Gastroesophageal sphincter (tissue), 4 donors: ENCODE data around the gene PIP4K2A. TPM values are rescaled to one million over a fixed set of nuclear protein-coding genes. Genes with fewer than 3 reads are reported as not detected.

Experiments used
- ATAC-seq: fragments of 150-250 bp; one replicate; pipeline ENCODE4 v1.9.1; 2016; ENCODE audit warnings: mild to moderate bottlenecking, moderate library complexity
- H3K27ac ChIP-seq, 4 donors: fragments of 200-600 bp; sonication (generic) in 3 of 4; 1 replicate in 3 of 4; 2 replicates in 1 of 4; pipeline ENCODE4 v1.5.1; 2016 to 2019
- H3K27me3 ChIP-seq: fragments of 200-600 bp; sonication (generic); one replicate; pipeline ENCODE4 v1.5.1; 2019
- H3K36me3 ChIP-seq, 2 donors: fragments of 200-600 bp; sonication (generic); one replicate each; pipeline ENCODE4 v1.5.1; 2019; ENCODE audit warnings: control low read depth in 1 of 2
- H3K4me1 ChIP-seq, 3 donors: fragments of 200-600 bp; sonication (generic); 1 replicate in 2 of 3; 2 replicates in 1 of 3; pipeline ENCODE4 v1.5.1; 2016 to 2019; ENCODE audit warnings: control low read depth in 2 of 3
- H3K4me3 ChIP-seq, 2 donors: fragments of 200-600 bp; sonication (generic); one replicate each; pipeline ENCODE4 v1.5.1; 2019; ENCODE audit warnings: mild to moderate bottlenecking in 1 of 2, moderate library complexity in 1 of 2
- H3K9me3 ChIP-seq, 3 donors: fragments of 200-600 bp; sonication (generic); one replicate each; pipeline ENCODE4 v1.5.1; 2017 to 2019; ENCODE audit warnings: control low read depth in 2 of 3
- EP300 ChIP-seq: sonication (generic); formaldehyde crosslinking; IDR thresholded peaks from one replicate; pipeline ENCODE4 v1.6.1; 2017; ENCODE audit warnings: antibody characterized with exemption, mild to moderate bottlenecking
- POLR2A ChIP-seq, 2 donors: fragments of 450-650 bp; IDR thresholded peaks; one replicate each; pipeline ENCODE4 v1.6.1; 2017; ENCODE audit warnings: antibody characterized with exemption in 2 of 2, mild to moderate bottlenecking in 2 of 2, moderate library complexity in 1 of 2
- POLR2AphosphoS5 ChIP-seq: sonication (generic); formaldehyde crosslinking; IDR thresholded peaks from one replicate; pipeline ENCODE4 v1.6.1; 2017; ENCODE audit warnings: antibody characterized with exemption
- WGBS, 2 donors: methylation state at CpG; one replicate each; pipeline ENCODE4 v1.1.5; 2018; ENCODE audit warnings: low coverage in 1 of 2; 5-methylcytosine and 5-hydroxymethylcytosine counted together
- total RNA-seq, 4 donors: library from RNA; depleted of rRNA; stranded (reverse); fragments of >200 nt; gene quantifications; one replicate each; pipeline ENCODE4 v1.1.0, GENCODE V29; 2016
- TF ChIP-seq, protein P1 (sequence below), 4 experiments: fragments of 200-600 bp in 2 of 4; fragments of 450-650 bp in 2 of 4; sonication (generic) in 1 of 4; IDR thresholded peaks; one replicate each; pipeline ENCODE4 v1.5.1; 2017 to 2019; ENCODE audit warnings: antibody characterized with exemption in 4 of 4, mild to moderate bottlenecking in 2 of 4, moderate library complexity in 2 of 4

PIP4K2A gene
- total RNA-seq, 4 donors from 2014 or later, result 30.4 to 57.2 (median 51.3) TPM

DNA sequence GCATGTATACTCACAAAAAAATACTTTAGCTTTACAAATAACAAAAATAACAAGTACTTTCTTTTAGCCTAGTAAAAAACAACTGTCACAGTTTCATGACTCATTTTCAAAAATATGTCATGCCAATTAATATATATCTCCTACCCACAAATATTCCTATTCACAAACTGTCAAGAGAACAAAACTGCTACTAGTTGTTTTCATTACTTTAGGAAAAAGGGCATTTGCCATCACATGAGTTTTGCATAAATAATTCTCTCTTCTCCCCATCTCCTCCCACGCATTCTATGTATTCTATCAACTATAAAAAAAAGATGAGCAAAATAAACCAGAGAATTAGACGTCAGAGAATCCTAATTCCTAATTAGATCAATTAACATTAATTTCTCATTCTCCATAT lies 87.6 kb downstream of the PIP4K2A start:
- H3K4me1 ChIP-seq, result peaks cover 4 to 73% (median 7%) of the 10 kb centered on the region in 3 donors
- TF ChIP-seq POLR2A (IDR thresholded peaks at IDR 0.05) (no peak), POLR2AphosphoS5 (no peak), EP300 (no peak)
- TF ChIP-seq, protein P1, sequence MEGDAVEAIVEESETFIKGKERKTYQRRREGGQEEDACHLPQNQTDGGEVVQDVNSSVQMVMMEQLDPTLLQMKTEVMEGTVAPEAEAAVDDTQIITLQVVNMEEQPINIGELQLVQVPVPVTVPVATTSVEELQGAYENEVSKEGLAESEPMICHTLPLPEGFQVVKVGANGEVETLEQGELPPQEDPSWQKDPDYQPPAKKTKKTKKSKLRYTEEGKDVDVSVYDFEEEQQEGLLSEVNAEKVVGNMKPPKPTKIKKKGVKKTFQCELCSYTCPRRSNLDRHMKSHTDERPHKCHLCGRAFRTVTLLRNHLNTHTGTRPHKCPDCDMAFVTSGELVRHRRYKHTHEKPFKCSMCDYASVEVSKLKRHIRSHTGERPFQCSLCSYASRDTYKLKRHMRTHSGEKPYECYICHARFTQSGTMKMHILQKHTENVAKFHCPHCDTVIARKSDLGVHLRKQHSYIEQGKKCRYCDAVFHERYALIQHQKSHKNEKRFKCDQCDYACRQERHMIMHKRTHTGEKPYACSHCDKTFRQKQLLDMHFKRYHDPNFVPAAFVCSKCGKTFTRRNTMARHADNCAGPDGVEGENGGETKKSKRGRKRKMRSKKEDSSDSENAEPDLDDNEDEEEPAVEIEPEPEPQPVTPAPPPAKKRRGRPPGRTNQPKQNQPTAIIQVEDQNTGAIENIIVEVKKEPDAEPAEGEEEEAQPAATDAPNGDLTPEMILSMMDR (IDR thresholded peaks at IDR 0.05), result no peak
- no peak for ATAC-seq
- 43 to 58% methylated on average over 2 of the region's 2 CpGs for WGBS, 2 donors
- H3K36me3 ChIP-seq, result no peaks in the 10 kb centered on the region
- H3K4me3 ChIP-seq, result no peak overlapping the region
- H3K9me3 ChIP-seq, result no peaks in the 10 kb centered on the region
- no peaks in the 10 kb centered on the region for H3K27me3 ChIP-seq
- no peak overlapping the region for H3K27ac ChIP-seq

DNA sequence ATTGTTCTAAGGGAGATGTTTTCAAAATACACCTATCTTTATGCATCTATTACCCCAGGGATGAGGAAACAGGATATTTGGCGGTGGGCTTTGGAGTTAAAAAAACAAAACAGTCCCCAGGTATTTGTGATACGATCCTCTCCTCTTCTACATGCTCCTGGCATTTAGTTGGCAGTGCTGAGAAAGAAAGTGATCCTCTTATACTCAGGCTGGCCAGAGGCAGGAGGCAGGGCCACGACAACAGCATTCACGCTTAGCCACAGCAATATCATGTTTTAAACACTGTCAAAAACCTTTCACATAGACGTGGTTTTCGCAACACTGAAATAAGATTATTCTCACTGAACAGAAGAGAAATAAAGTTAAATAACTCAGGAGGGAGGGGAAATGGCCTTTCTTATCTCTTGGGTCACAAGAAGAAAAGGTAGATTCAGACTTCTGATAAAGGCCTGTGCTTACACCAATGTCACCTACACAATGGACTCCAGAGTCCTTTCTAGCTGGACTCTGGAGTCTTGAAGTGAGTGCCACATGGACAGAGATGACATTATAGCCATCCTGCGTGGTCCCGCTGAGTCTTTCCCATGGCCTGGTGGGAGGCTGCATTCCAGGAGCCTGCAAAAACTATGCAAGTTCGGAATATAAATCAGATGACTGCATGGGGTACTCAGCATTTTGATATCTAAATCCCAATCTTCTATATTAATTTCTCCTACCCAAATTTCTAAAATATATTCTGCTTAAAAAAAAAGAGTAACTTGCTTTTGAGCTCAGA lies 88.7 kb downstream of the PIP4K2A start:
- TF ChIP-seq, protein P1 (IDR thresholded peaks at IDR 0.05), result no peak
- TF ChIP-seq POLR2A (IDR thresholded peaks at IDR 0.05), result no peak
- TF ChIP-seq EP300, result no peak
- no peak for TF ChIP-seq POLR2AphosphoS5
- Histone ChIP-seq H3K4me1 (peaks cover 4 to 81% (median 10%) of the 10 kb centered on the region in 3 donors), H3K4me3 (no peak overlapping the region), H3K36me3 (no peaks in the 10 kb centered on the region), H3K27me3 (no peaks in the 10 kb centered on the region), H3K9me3 (no peaks in the 10 kb centered on the region), H3K27ac (peak overlapping the region in 1 of 4 donors; percentile 6)
- WGBS, 2 donors, result 68 to 89% methylated on average over 7 to 9 of the region's 9 CpGs
- ATAC-seq, result no peak

DNA sequence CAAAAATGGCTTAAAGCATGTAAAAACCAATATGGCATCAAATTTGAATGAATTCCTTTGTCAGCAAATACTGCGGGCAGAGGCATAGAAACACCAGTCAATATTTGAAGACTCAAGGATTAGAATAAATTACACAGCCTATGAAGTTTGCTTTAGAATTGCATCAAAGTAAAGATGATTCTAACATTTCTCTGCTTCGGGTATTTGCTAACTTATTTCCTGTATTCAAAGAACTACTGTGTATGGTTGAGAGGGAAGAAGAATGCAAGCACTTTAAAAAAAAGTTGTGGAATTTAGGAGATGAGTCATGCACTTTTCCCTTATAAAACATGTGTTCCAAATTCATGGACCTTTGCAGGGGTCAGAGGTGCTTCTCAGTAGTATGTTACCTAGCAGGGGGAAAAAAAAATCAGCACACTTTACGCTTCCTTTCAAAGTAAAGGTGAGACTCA lies 90.1 kb downstream of the PIP4K2A start:
- Histone ChIP-seq H3K4me3 (no peak overlapping the region), H3K36me3 (no peaks in the 10 kb centered on the region), H3K27ac (peak overlapping the region in 3 of 4 donors; percentile 5 to 23 (median 9)), H3K9me3 (no peaks in the 10 kb centered on the region), H3K27me3 (no peaks in the 10 kb centered on the region), H3K4me1 (peaks cover 4 to 87% (median 12%) of the 10 kb centered on the region in 3 donors)
- 36 to 56% methylated on average over 2 to 3 of the region's 3 CpGs for WGBS, 2 donors
- peak; percentile 50 for ATAC-seq
- TF ChIP-seq POLR2AphosphoS5 (peak; percentile 53), EP300 (no peak)

DNA sequence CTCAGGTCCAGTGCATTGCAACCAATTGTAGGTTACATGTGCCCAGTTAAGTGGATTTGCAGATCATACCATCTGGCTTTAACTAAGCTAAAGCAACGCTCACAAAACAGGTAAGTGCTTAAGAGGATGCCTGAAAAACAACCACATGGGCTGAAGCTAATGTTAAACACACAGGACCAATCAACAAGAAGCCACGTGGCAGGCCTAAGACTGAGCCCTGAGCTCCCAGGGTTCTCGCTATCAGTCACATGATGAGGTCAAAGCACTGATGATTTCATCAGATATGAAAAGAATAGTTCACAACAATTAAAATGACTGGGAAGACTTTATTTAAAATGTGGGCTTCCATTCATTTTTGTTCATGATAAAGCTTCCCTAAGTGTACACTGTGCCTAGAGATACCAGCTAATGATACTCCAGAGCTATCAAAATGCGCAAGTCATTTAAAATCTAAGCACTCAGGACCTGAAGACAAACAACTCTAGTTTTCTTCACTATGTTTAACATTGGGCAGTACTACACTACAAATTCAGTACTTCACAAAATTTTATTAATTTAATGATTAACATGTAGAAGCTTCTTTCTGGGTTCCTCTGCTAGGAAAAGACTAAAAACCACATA lies 90.6 kb downstream of the PIP4K2A start:
- WGBS, 2 donors, result 87 to 96% methylated on average over 4 of the region's 4 CpGs
- H3K4me3 ChIP-seq, result no peak overlapping the region
- H3K27me3 ChIP-seq, result no peaks in the 10 kb centered on the region
- no peaks in the 10 kb centered on the region for H3K9me3 ChIP-seq
- no peak for ATAC-seq
- H3K36me3 ChIP-seq, result no peaks in the 10 kb centered on the region
- H3K4me1 ChIP-seq, result peaks cover 4 to 92% (median 12%) of the 10 kb centered on the region in 3 donors
- H3K27ac ChIP-seq, result peak overlapping the region in 2 of 4 donors; percentile 5 to 23
- TF ChIP-seq POLR2AphosphoS5, result no peak
- TF ChIP-seq EP300, result no peak
- TF ChIP-seq POLR2A (IDR thresholded peaks at IDR 0.05), result no peak
- TF ChIP-seq, protein P1 (IDR thresholded peaks at IDR 0.05), result no peak

GRCh38 chr10:22622242-22622806 lies 92.1 kb downstream of the PIP4K2A start:
- no peak overlapping the region for H3K4me3 ChIP-seq
- H3K27me3 ChIP-seq, result no peaks in the 10 kb centered on the region
- no peak overlapping the region for H3K27ac ChIP-seq
- peaks cover 4 to 97% (median 16%) of the 10 kb centered on the region in 3 donors for H3K4me1 ChIP-seq
- no peaks in the 10 kb centered on the region for H3K36me3 ChIP-seq
- ATAC-seq, result no peak
- H3K9me3 ChIP-seq, result no peaks in the 10 kb centered on the region
- TF ChIP-seq POLR2A (IDR thresholded peaks at IDR 0.05), result no peak
- TF ChIP-seq POLR2AphosphoS5, result no peak
- no peak for TF ChIP-seq EP300
- TF ChIP-seq, protein P1 (IDR thresholded peaks at IDR 0.05), result no peak
- 70 to 78% methylated on average over 4 to 6 of the region's 20 CpGs for WGBS, 2 donors
